SIG-M5 (cell line): Measurements from ENCODE around the gene ASPG.

Source experiments
- DNase-seq: peaks from one replicate; lab custom pipeline; 2025; lab: John Stamatoyannopoulos, UW

Gene ASPG

GRCh38 chr14:104163541-104163940, 78.0 kb downstream of the ASPG start:
- DNase-seq, result no peak

GRCh38 chr14:104164041-104164440, 78.5 kb downstream of the ASPG start:
- DNase-seq, result no peak

- no peak for DNase-seq
Observed at GRCh38 chr14:104164512-104164911, 79.0 kb downstream of the ASPG start.
